ENCODE measurements around the gene RNF19B. TPM values are rescaled to one million over a fixed set of nuclear protein-coding genes. Genes with fewer than 3 reads are reported as not detected.

Gene RNF19B
- total and polyA plus RNA-seq, 2 of the 13 experiments (the other 11 are each of a cell fraction or from before 2014, with no cell fraction given) = 15.3 to 22.5 TPM

GRCh38 chr1:32991819-32992488 lies 27.3 kb upstream of the RNF19B start:
- FAIRE-seq (no peak), DNase-seq (ENCODE audit: low spot score) (no peak), ATAC-seq (no peak; the same call in 2 of the 3 replicates)
- CTCF ChIA-PET (ENCODE audit: low intra/inter-chr PET ratio, low total read pairs) = no interaction called here
- no peaks in the 10 kb centered on the region for H3K36me3 ChIP-seq (replicated peaks in 1 of 2; ENCODE audit: control insufficient read depth in 1 of 2, insufficient read depth in 2 of 2, low read length in 2 of 2)
- H2AFZ ChIP-seq (ENCODE audit: low read length) = no peak overlapping the region
- no peak overlapping the region for H3K4me3 ChIP-seq (replicated peaks in 1 of 3; ENCODE audit: insufficient read depth in 1 of 3, low read depth in 2 of 3, low read length in 3 of 3)
- H3K9me3 ChIP-seq (ENCODE audit: low read length) = no peaks in the 10 kb centered on the region
- 82% methylated on average over 5 of the region's 9 CpGs for WGBS (ENCODE audit: low lambda C conversion rate)
- H3K9ac ChIP-seq (ENCODE audit: insufficient read depth, low read depth, low read length) = no peak overlapping the region
- peaks cover 15% of the 10 kb centered on the region for H3K4me1 ChIP-seq (ENCODE audit: insufficient read depth, low read length)
- H4K20me1 ChIP-seq (ENCODE audit: insufficient read depth, low read length) = no peaks in the 10 kb centered on the region
- POLR2A ChIA-PET = interaction anchor here (0.9 to 1.2 kb wide), 3 partner anchors 15 to 135 kb away, joined by 3 read pairs; no protein-coding TSS in a partner anchor
- H3K27me3 ChIP-seq (ENCODE audit: control insufficient read depth in 1 of 2, insufficient read depth in 2 of 2, low read length in 2 of 2) = no peaks in the 10 kb centered on the region
- in situ Hi-C loops (cut with HindIII; ENCODE audit: extremely low pct_ligation_motif_present, low pct_unique_long_range_greater_than_20kb) (no loop called here), intact Hi-C loops (cut with micrococcal nuclease; ENCODE audit: unreplicated experiment) (no loop called here)
- no peaks in the 10 kb centered on the region for H3K79me2 ChIP-seq (ENCODE audit: insufficient read depth, low read length)
- no peak overlapping the region for H3K27ac ChIP-seq (ENCODE audit: extremely low read length, insufficient read depth, low read length)
- no peak overlapping the region for H3K4me2 ChIP-seq (ENCODE audit: low read depth, low read length)
- no TSS peak for BruUV-seq (replicated peaks)
- no peak for TF ChIP-seq RFXANK (CRISPR knock-in tag; IDR thresholded peaks at IDR 0.05)
- TF ChIP-seq ZNF792 (CRISPR knock-in tag; IDR thresholded peaks at IDR 0.05) = no peak
- TF ChIP-seq ZBTB2 (CRISPR knock-in tag; IDR thresholded peaks at IDR 0.05; ENCODE audit: low read depth) = no peak
- no peak for TF ChIP-seq SIX4 (CRISPR knock-in tag; IDR thresholded peaks at IDR 0.05)
- TF ChIP-seq ZNF850 (CRISPR knock-in tag; conservative IDR thresholded peaks at IDR 0.05) = no peak
- no peak for TF ChIP-seq ATF1 (CRISPR knock-in tag; IDR thresholded peaks at IDR 0.05)
- no peak for TF ChIP-seq ZNF407 (CRISPR knock-in tag; IDR thresholded peaks at IDR 0.05; ENCODE audit: not compliant biosample characterization)
- TF ChIP-seq ZBTB37 (CRISPR knock-in tag; IDR thresholded peaks at IDR 0.05) = no peak
- TF ChIP-seq XBP1 (CRISPR knock-in tag; IDR thresholded peaks at IDR 0.05) = no peak
- TF ChIP-seq ZSCAN31 (CRISPR knock-in tag; IDR thresholded peaks at IDR 0.05; ENCODE audit: low read depth) = no peak
- TF ChIP-seq MXD1 (CRISPR knock-in tag; IDR thresholded peaks at IDR 0.05) = no peak
- no peak for TF ChIP-seq MAFF (IDR thresholded peaks at IDR 0.05; ENCODE audit: low read depth, low read length)
- no peak for TF ChIP-seq ZNF3 (CRISPR knock-in tag; IDR thresholded peaks at IDR 0.05)
